Testis (tissue), 2 donors: ENCODE results near the gene PPM1E.

ENCODE experiments used
- POLR2A ChIP-seq: fragments of 450-650 bp; IDR thresholded peaks from one replicate; pipeline ENCODE4 v1.6.1; 2017; ENCODE audit warnings: antibody characterized with exemption, mild to moderate bottlenecking, moderate library complexity
- TF ChIP-seq, protein P1 (sequence below), 3 experiments: fragments of 450-650 bp in 2 of 3; fragments of 200-600 bp in 1 of 3; sonication (generic) in 1 of 3; IDR thresholded peaks; one replicate each; pipeline ENCODE4 v1.5.1; 2016 to 2019; ENCODE audit warnings: antibody characterized with exemption in 3 of 3, mild to moderate bottlenecking in 2 of 3, moderate library complexity in 1 of 3

GRCh38 chr17:59004338-59005111 lies 248.9 kb downstream of the PPM1E start:
- TF ChIP-seq, protein P1, sequence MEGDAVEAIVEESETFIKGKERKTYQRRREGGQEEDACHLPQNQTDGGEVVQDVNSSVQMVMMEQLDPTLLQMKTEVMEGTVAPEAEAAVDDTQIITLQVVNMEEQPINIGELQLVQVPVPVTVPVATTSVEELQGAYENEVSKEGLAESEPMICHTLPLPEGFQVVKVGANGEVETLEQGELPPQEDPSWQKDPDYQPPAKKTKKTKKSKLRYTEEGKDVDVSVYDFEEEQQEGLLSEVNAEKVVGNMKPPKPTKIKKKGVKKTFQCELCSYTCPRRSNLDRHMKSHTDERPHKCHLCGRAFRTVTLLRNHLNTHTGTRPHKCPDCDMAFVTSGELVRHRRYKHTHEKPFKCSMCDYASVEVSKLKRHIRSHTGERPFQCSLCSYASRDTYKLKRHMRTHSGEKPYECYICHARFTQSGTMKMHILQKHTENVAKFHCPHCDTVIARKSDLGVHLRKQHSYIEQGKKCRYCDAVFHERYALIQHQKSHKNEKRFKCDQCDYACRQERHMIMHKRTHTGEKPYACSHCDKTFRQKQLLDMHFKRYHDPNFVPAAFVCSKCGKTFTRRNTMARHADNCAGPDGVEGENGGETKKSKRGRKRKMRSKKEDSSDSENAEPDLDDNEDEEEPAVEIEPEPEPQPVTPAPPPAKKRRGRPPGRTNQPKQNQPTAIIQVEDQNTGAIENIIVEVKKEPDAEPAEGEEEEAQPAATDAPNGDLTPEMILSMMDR (IDR thresholded peaks at IDR 0.05), result peak; percentile 88 to 95 (median 93)
- no peak for TF ChIP-seq POLR2A
